OCI-LY3 (cell line): ENCODE results near the gene NHLRC4.

Experiments
- CTCF ChIP-seq: fragments of 200-600, 300-600 bp; sonication (generic); IDR thresholded peaks from 2 replicates; pipeline ENCODE4 v1.5.1; 2014; ENCODE audit warnings: antibody characterized with exemption, low read length, low read depth
- EZH2phosphoT487 ChIP-seq: fragments of 200-600 bp; shearing (Covaris generic); IDR thresholded peaks from 2 replicates; pipeline ENCODE4 v1.6.1; 2018; ENCODE audit warnings: antibody characterized with exemption, mixed run types, low read depth

DNA sequence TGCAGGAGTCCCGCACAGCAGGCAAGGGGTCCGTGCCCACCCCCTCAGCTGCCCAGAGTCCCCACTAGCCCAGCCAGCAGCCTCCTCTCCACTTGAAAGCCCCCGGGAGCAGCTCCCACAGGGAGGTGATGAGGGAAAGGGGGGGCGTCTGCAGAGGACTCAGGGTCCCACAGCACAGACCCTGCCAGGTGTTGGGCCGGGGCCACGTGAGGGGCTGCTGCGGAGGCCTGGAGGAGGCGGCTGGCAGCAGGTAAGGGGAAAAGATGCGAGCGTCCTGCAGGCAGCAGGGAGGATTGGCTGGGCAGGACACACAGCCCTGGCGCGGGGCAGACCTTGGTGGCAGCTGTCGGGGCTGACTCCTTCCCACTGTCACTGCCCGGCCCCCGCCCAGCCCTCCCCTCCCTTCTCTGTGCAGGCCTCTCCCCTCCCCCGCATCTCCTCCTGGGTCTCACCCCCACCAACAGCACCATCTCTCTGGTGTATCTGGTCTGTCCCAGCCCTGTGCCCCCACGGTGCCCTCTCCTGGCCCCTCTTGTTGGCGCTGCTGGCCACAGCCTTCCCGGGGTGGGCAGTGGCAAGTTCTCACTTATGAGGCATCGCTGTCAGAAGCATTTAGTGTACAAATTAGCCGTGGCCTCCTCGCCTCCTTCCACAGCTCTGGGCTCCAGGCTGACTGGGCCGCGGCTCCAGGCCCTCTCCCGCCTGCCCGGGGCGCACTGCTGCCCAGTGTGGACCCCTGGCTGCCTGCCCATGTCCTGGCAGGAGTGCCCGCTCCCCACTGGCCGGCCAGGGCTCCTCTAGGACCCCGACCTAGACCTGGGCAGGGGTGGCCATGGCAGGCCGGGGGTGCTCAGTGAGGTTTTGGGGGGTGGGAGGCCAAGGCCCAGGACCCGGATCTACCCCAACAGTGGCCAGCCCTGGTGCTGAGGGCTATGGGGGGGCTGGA, 11.0 kb upstream of the NHLRC4 start:
- no peak for TF ChIP-seq CTCF
- no peak for TF ChIP-seq EZH2phosphoT487
